GM21526 (cell line): Measurements from ENCODE around the gene DDRGK1.
"Not testable (repeated sequence)": the region's sequence is repeated elsewhere in the genome, so short reads cannot be mapped to it uniquely, and the experiment has no call there.

ENCODE experiments used
- ATAC-seq: cut with Tn5 transposase; IDR thresholded peaks from one replicate; pipeline ENCODE4 v1.9.1; 2021; ENCODE audit warnings: moderate library complexity; ENCODE audit not compliant: unreplicated experiment, low FRiP score

Gene DDRGK1

GRCh38 chr20:3189561-3190131, 14.8 kb downstream of the DDRGK1 start:
- ATAC-seq: no peak

- no peak for ATAC-seq
These were observed 15.6 kb downstream of the DDRGK1 start for GRCh38 chr20:3188823-3189413.

- ATAC-seq: not testable (repeated sequence)
These were observed 16.6 kb downstream of the DDRGK1 start for GRCh38 chr20:3187861-3188260.

- ATAC-seq: no peak
These were observed 20.4 kb downstream of the DDRGK1 start for GRCh38 chr20:3183896-3184612.

- not testable (repeated sequence) for ATAC-seq
These were observed 22.1 kb downstream of the DDRGK1 start for GRCh38 chr20:3182429-3182828.

- ATAC-seq: no peak
These were observed 23.2 kb downstream of the DDRGK1 start for GRCh38 chr20:3181270-3181669.

- ATAC-seq: no peak
These were observed 24.2 kb downstream of the DDRGK1 start for GRCh38 chr20:3180319-3180718.

- ATAC-seq: no peak
These were observed 26.6 kb downstream of the DDRGK1 start for GRCh38 chr20:3177746-3178485.

- no peak for ATAC-seq
These were observed 29.2 kb downstream of the DDRGK1 start for GRCh38 chr20:3175270-3175669.

GRCh38 chr20:3174442-3175261, 29.8 kb downstream of the DDRGK1 start:
- ATAC-seq: no peak

- peak; percentile 82 for ATAC-seq
These were observed 30.7 kb downstream of the DDRGK1 start for GRCh38 chr20:3173610-3174441.

GRCh38 chr20:3172933-3173609, 31.4 kb downstream of the DDRGK1 start, which contains the start of gene LZTS3:
LZTS3 (minus strand) TSS chr20:3173549; CDS start chr20:3167163, 6,386 bp downstream.
- ATAC-seq: peak; percentile 33

- ATAC-seq: no peak
These were observed 32.2 kb downstream of the DDRGK1 start for GRCh38 chr20:3172126-3172932.

GRCh38 chr20:3171391-3172125, 32.9 kb downstream of the DDRGK1 start:
- ATAC-seq: no peak

GRCh38 chr20:3168829-3169590, 35.5 kb downstream of the DDRGK1 start:
- no peak for ATAC-seq

- ATAC-seq: no peak
These were observed 36.2 kb downstream of the DDRGK1 start for GRCh38 chr20:3168079-3168828.
